ENCODE data around the gene FAM222B. TPM values are rescaled to one million over a fixed set of nuclear protein-coding genes. Genes with fewer than 3 reads are reported as not detected.

FAM222B gene
- total and polyA plus RNA-seq, 2 donors (not counting 1 experiment from before 2014, with no cell fraction given): 10.8 to 23.1 TPM

- peak overlapping the region in 1 of 2 donors; percentile 28 for H3K27ac ChIP-seq (ENCODE audit: low read length in 2 of 2)
- no peak overlapping the region for H2AFZ ChIP-seq (ENCODE audit: insufficient read depth, low read depth, low read length, poor library complexity, severe bottlenecking)
- no peak for TF ChIP-seq CTCF (IDR thresholded peaks at IDR 0.05)
- no peak for TF ChIP-seq EZH2 (IDR thresholded peaks at IDR 0.05; ENCODE audit: borderline replicate concordance, insufficient read depth, low read depth, low read length, poor library complexity, severe bottlenecking)
- H3K9me3 ChIP-seq (ENCODE audit: control extremely low read depth in 1 of 3, control insufficient read depth in 2 of 3, insufficient read depth in 1 of 3, low read length in 2 of 3): no peaks in the 10 kb centered on the region
- peak; percentile 73 for ATAC-seq (ENCODE audit: low read depth)
- no peaks in the 10 kb centered on the region for H3K27me3 ChIP-seq (replicated peaks in 1 of 4; ENCODE audit: control extremely low read depth in 1 of 4, control insufficient read depth in 3 of 4, insufficient read depth in 4 of 4, low read length in 3 of 4)
- H3K9ac ChIP-seq (ENCODE audit: low read length): peak overlapping the region; percentile 9
- Mint-ChIP-seq H3K27ac (peak overlapping the region; percentile 68), H3K4me3 (peak overlapping the region; percentile 61), H3K27me3 (no peaks in the 10 kb centered on the region), H3K9me3 (ENCODE audit: insufficient read depth) (no peaks in the 10 kb centered on the region), H3K4me1 (peaks cover 69% of the 10 kb centered on the region)
- WGBS (ENCODE audit: insufficient coverage): 40% methylated on average over 6 of the region's 12 CpGs
- ChIA-PET POLR2A (interaction anchor here (1.0 to 1.2 kb wide), 3 partner anchors 17 to 168 kb away, joined by 4 to 14 read pairs (median 4); partner anchors contain the start of gene RPL23A), CTCF (interaction anchor here (0.6 to 1.4 kb wide), 4 partner anchors 10 to 160 kb away, joined by 3 to 10 read pairs (median 4); partner anchors contain the start of gene FLOT2)
- H3K4me1 ChIP-seq (ENCODE audit: control insufficient read depth in 2 of 2, insufficient read depth in 2 of 2, low read length in 2 of 2): peaks cover 40 to 58% of the 10 kb centered on the region in 2 donors
- H3K4me3 ChIP-seq (ENCODE audit: control extremely low read depth in 1 of 5, extremely low read depth in 1 of 5, insufficient read depth in 1 of 5, low read depth in 2 of 5, low read length in 4 of 5): no peak overlapping the region
- peak; percentile 48 for DNase-seq
- intact Hi-C loops (cut with micrococcal nuclease): loop anchor here (2.0 kb wide), 2 partner anchors 15 to 17 kb away; partner anchors contain the start of gene DHRS13
- peaks cover 98% of the 10 kb centered on the region for H3K79me2 ChIP-seq (ENCODE audit: control insufficient read depth, insufficient read depth, low read length)
- H3K4me2 ChIP-seq (replicated peaks; ENCODE audit: low read depth, low read length, poor library complexity, severe bottlenecking): peak overlapping the region; percentile 54
- peaks cover 0 to 62% of the 10 kb centered on the region in 2 experiments for H3K36me3 ChIP-seq (replicated peaks in 1 of 2; ENCODE audit: control extremely low read depth in 1 of 2, control insufficient read depth in 1 of 2, extremely low read depth in 1 of 2, insufficient read depth in 2 of 2, low read length in 1 of 2)
- peaks cover 91% of the 10 kb centered on the region for H4K20me1 ChIP-seq (ENCODE audit: control insufficient read depth, insufficient read depth, low read length, poor library complexity, severe bottlenecking)
Observed at GRCh38 chr17:28887871-28888471, 45.4 kb upstream of the FAM222B start.

DNA sequence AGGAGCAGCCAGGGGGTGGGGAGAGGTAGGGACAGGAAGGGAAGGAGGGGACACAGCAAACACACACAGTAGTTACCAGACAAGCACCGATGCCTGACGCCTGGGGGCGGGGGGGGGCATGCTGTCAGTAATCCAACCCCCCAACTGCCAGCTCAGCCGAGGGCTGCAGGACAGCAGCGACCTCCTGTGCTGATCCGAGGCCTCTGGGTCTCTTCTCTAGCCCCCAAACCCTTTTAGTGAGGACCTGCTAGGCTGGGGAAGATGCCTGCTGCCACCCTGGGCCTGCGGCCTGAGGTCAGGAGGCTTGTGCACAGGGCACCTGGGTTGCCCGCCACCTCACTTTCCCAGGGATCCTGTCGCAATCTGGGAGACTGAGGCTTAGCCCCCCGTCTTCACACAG lies 43.4 kb upstream of the FAM222B start:
- ChIA-PET POLR2A (interaction anchor here (1.0 kb wide), 1 partner anchor 13 kb away, joined by 3 read pairs; no protein-coding TSS in a partner anchor), CTCF (interaction anchor here (0.6 kb wide), 1 partner anchor 88 kb away, joined by 3 read pairs; no protein-coding TSS in a partner anchor)
- H4K20me1 ChIP-seq (ENCODE audit: control insufficient read depth, insufficient read depth, low read length, poor library complexity, severe bottlenecking): peaks cover 96% of the 10 kb centered on the region

More for the DNA sequence above, 43.4 kb upstream of the FAM222B start:
- Histone ChIP-seq H3K4me1 (ENCODE audit: control insufficient read depth in 2 of 2, insufficient read depth in 2 of 2, low read length in 2 of 2) (peaks cover 22 to 38% of the 10 kb centered on the region in 2 donors), H3K9me3 (ENCODE audit: control extremely low read depth in 1 of 3, control insufficient read depth in 2 of 3, insufficient read depth in 1 of 3, low read length in 2 of 3) (no peaks in the 10 kb centered on the region), H3K4me2 (replicated peaks; ENCODE audit: low read depth, low read length, poor library complexity, severe bottlenecking) (no peak overlapping the region), H3K9ac (ENCODE audit: low read length) (no peak overlapping the region), H3K27ac (ENCODE audit: low read length in 2 of 2) (no peak overlapping the region), H3K79me2 (ENCODE audit: control insufficient read depth, insufficient read depth, low read length) (peaks cover 78% of the 10 kb centered on the region), H3K36me3 (replicated peaks in 1 of 2; ENCODE audit: control extremely low read depth in 1 of 2, control insufficient read depth in 1 of 2, extremely low read depth in 1 of 2, insufficient read depth in 2 of 2, low read length in 1 of 2) (peaks cover 0 to 74% of the 10 kb centered on the region in 2 experiments), H2AFZ (ENCODE audit: insufficient read depth, low read depth, low read length, poor library complexity, severe bottlenecking) (no peak overlapping the region), H3K4me3 (ENCODE audit: control extremely low read depth in 1 of 5, extremely low read depth in 1 of 5, insufficient read depth in 1 of 5, low read depth in 2 of 5, low read length in 4 of 5) (no peak overlapping the region), H3K27me3 (replicated peaks in 1 of 4; ENCODE audit: control extremely low read depth in 1 of 4, control insufficient read depth in 3 of 4, insufficient read depth in 4 of 4, low read length in 3 of 4) (no peaks in the 10 kb centered on the region)
- intact Hi-C loops (cut with micrococcal nuclease): no loop called here
- ATAC-seq (ENCODE audit: low read depth): no peak
- Mint-ChIP-seq H3K27ac (no peak overlapping the region), H3K9me3 (ENCODE audit: insufficient read depth) (no peaks in the 10 kb centered on the region), H3K27me3 (no peaks in the 10 kb centered on the region), H3K4me3 (no peak overlapping the region), H3K4me1 (peaks cover 51% of the 10 kb centered on the region)
- no peak for DNase-seq
- no peak for TF ChIP-seq CTCF (IDR thresholded peaks at IDR 0.05)
- WGBS (ENCODE audit: insufficient coverage): 99% methylated on average over 10 of the region's 10 CpGs
